SW 1271 (cell line): Measurements from ENCODE around the gene MUC21.
"Not testable (repeated sequence)": the region's sequence is repeated elsewhere in the genome, so short reads cannot be mapped to it uniquely, and the experiment has no call there.

Experiments used
- DNase-seq, 2 experiments: peaks; one replicate each; lab custom pipeline; 2025; lab: John Stamatoyannopoulos, UW

The MUC21 gene

DNA sequence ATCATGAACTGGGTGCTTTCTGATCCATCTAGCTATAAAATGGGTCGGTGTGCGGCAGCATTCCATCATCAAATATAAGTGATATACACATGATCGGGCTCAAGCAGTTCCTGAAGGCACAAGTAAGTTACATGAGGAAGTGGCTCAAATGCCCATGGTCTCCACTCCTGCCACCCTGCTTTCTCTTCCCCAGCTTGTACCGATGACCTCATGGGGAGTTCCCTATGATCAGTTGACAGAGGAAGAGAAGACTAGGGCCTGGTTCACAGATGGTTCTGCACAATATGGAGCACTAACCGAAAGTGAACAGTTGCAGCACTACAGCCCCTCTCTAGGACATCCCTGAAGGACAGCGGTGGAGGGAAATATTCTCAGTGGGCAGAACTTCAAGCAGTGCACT, 14.3 kb upstream of the MUC21 start:
- DNase-seq: not testable (repeated sequence)

GRCh38 chr6:30970946-30971345, 12.6 kb upstream of the MUC21 start:
- DNase-seq: no peak

GRCh38 chr6:30972816-30973215, 10.7 kb upstream of the MUC21 start:
- no peak for DNase-seq

DNA sequence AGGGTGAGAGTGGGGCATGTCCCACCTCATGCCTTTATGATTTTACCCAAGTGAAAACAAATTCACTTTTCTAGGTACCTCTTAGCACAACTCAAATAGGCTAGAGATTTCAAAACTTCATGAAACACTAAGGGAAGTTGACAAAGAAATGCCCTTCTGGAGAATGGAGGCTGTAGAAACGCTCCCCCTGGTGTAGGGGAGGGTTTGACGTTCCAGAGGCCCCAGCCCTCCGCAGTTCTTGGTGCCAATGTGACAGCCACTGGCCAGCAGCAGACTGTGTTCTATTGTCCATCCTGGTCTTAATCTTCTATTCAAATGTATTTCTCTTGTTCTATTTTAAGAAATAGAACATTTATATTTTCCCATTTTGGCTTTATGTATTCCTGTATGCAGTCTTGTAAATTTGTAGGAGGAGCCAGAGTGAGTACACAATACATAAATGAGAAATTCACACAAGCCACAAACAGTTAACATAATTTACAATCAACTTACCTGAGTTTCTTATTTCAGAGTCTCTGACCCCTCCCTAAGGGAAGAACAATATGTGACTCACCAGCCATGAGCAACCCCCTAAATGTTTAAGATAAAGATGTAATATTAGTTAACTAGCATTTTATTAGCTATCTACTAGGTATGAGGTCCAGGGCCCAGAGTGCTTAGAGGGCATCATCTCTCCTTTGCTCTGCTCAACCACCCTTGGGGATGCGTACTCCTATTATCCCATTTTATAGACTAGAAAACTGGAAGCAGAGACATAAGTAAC, 8.8 kb upstream of the MUC21 start:
- no peak for DNase-seq

DNA sequence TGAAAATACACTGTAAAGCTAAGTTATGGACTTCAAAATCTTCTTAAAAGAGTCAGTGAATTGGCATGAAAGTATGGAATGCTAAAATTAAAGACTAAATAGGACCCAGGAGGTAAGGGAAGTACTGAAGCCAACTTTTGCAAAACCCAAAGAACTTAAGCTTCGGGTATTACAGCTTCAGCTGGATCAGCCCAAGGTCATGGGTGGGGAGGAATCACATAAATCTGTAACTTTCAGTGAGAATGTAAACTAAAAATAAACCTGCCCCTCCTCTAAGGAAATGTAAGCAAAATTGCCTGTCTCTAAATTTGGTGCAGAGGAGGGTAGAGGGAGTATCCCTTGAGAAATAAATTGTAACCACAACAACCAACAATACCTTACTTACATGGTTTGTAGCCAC, 4.4 kb upstream of the MUC21 start:
- DNase-seq: no peak

DNA sequence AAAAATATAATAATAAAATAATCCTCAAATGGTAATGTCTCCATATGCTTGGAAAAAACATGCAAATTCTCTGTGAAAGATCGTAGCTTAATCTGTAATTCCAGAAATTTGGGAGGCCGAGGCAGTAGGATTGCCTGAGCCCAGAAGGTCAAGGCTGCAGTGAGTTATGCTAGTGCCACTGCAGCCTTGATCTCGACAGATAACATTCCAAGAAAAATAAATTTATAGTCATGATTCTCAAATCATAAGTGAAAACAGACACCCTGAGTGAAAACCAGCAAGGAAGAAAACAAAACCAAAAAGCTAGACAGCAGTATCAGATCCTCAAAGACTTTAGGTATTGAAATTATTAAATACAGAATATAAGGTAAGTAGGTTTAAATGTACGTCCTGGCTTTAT, 3.8 kb upstream of the MUC21 start:
- DNase-seq: no peak

- no peak for DNase-seq
Observed at GRCh38 chr6:30981942-30982772, 1.4 kb upstream of the MUC21 start.

DNA sequence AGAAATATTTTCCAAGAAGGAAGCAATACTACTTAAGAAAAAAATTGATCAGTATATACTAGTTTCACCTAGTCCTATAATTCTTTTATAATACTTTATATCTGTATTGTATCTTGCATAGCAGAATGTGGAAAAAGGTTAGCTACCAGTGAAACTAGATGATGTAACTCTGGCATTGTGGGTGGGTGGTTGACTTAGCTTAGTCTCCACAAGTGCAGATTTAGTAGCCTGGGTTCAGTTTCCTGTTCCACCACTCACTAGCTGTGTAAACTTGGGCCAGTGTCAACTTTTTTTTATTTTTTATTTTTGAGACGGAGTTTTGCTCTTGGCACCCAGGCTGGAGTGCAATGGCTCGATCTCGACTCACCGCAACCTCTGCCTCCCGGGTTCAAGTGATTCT, 2.0 kb downstream of the MUC21 start:
- DNase-seq: no peak

- DNase-seq: no peak
Observed at GRCh38 chr6:30987304-30987703, 3.8 kb downstream of the MUC21 start.

DNA sequence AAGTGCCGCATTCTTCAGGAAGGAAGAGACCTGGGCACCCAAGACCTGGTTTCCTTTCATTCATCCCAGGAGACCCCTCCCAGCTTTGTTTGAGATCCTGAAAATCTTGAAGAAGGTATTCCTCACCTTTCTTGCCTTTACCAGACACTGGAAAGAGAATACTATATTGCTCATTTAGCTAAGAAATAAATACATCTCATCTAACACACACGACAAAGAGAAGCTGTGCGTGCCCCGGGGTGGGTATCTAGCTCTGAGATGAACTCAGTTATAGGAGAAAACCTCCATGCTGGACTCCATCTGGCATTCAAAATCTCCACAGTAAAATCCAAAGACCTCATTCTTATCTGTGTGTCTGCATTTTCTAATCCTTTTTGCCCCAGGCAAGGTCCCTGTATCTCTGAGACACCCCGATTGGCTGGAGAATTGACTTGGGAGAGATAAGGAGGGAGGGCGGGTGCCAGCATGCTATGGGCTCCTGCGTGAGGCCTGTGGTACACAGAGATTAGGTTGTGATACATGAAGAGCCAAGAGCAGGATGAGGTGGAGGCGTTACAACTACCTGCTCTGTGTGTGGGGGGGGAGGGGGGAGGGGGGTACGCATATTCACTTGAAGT, 4.8 kb downstream of the MUC21 start:
- no peak for DNase-seq

GRCh38 chr6:30990422-30991086, 7.0 kb downstream of the MUC21 start:
- DNase-seq: no peak

DNA sequence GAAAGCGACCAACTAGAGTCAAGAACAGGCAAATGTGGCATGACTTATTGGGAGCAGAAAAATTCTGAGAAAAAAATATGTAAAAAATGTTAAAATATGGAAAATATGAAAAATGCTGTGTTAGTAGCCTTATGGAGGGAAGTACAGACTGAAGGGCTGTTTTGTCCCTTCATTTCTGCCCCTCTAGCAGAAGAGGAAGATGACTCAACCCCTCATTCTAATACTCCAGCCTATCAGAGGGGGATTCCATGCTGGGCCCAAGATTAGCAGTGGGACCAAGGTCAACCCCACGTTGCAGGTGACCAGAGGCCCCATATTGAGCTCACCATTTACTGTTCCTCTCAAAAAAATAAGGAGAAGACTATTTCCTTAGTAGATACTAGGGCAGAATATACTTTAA, 8.4 kb downstream of the MUC21 start:
- DNase-seq: no peak

- no peak for DNase-seq
Observed at GRCh38 chr6:30997301-30997700, 13.8 kb downstream of the MUC21 start.

GRCh38 chr6:30998785-30999184, 15.3 kb downstream of the MUC21 start:
- DNase-seq: no peak

- not testable (repeated sequence) for DNase-seq
Observed at GRCh38 chr6:31000067-31000860, 16.7 kb downstream of the MUC21 start.

GRCh38 chr6:31001281-31001888, 17.9 kb downstream of the MUC21 start:
- no peak for DNase-seq

DNA sequence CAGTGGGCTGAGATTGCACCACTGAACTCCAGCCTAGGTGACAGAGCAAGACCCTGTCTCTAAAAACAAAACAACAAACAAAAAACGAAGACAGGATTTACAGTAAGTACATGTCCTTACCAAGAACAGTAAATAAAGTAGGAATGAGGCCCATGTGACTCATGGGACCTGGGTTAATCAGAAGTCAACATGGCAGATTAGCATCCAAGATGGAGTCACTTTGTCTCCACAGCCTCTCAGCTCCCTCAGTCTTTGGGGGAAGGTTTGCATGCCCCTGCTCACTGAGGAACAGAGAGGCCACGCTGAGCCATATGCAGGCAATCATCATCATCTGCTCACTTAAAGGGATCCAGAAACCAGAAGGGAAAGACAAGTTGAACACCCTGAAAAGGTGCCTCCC, 19.0 kb downstream of the MUC21 start:
- no peak for DNase-seq

GRCh38 chr6:31004794-31005193, 21.3 kb downstream of the MUC21 start:
- DNase-seq: no peak

GRCh38 chr6:31005249-31006020, 21.9 kb downstream of the MUC21 start:
- DNase-seq: no peak

DNA sequence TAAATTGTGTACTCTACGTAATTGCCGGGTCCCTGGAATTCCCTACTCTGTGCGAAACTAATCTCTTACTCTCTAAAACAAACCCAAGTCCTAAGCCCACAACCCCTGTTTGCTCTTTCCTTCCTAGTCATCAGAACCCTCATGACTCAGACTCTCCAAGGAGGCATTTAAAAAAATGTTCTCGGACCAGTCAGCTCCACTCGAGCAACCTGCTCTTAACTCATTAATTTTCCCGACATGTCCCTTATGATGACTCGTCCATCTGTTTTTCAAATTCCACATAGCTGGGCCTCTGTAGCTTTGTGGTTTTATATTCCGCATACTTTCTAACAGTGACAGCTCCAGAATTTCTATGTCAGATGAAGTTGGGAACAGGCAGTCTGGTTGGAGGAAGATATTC, 24.2 kb downstream of the MUC21 start:
- peak in 1 of 2 experiments; percentile 43 for DNase-seq
